Measurements from ENCODE around the gene MFSD6L.

The MFSD6L gene

DNA sequence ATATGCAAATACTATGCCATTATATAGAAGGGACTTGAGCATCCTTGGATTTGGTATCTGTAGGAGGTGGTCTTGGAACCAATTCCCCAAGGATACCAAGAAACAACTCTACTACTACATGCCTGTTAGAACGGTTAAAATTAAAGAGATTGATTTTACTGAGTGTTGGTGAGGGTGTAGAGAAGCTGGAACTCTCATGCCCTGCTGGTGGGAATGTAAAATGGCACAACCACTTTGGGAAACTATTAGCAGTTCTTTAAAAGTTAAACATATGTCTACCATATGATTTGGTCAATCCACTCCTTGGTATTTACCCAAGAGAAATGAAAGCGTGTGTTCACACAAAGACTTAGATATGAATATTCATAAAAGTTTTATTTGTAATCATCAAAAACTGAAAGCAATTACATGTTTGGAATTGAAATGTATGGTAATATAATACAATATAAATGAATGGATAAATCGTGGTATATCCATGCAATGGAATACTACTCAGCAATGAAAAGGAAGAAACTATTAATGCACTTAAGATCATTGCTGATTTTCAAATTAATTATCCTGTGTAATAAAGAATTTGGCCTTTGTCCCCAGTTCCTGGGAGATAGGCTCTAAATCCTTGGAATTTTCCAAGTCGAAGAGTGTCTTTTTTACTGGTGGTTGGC is 7.8 kb downstream of the MFSD6L start:
- no peak for DNase-seq

DNA sequence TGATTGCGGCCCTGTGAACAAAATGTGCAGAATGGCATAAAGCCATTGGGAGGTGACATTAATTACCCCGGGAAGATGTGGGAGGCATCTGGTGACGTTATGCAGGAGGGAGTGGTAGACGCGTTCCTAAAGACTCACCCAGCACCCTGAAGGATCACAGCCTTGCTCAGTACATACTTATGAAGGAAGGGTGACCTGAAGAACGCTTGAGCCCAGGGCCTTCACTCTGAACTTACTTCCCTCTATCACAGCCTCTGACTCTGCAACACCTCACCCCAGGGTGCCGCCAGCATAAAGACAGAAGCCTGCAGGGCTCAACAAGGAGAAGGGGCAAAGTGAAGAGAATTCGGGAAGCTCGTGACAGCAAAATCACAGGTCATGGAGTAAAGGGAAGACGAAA is 9.4 kb downstream of the MFSD6L start:
- DNase-seq, result no peak

DNA sequence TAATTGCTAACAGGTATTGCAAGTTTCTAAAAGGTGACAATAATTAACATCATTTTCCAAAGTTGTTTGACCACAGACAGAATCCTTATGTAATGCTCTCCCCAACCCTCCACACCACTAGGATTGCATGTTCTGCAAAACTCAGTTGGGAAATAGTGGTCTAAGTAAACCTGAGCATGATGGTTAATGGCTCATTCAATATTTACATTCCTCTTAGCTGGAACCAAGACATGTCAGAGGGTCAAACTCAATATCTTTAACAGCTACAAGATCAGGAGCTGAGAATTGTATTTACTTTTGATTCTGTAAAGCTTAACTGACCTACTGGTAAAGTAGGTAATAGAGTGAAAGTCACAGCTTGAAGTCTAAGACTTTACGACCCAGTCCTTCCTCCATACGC is 10.2 kb downstream of the MFSD6L start:
- no peak for DNase-seq

DNA sequence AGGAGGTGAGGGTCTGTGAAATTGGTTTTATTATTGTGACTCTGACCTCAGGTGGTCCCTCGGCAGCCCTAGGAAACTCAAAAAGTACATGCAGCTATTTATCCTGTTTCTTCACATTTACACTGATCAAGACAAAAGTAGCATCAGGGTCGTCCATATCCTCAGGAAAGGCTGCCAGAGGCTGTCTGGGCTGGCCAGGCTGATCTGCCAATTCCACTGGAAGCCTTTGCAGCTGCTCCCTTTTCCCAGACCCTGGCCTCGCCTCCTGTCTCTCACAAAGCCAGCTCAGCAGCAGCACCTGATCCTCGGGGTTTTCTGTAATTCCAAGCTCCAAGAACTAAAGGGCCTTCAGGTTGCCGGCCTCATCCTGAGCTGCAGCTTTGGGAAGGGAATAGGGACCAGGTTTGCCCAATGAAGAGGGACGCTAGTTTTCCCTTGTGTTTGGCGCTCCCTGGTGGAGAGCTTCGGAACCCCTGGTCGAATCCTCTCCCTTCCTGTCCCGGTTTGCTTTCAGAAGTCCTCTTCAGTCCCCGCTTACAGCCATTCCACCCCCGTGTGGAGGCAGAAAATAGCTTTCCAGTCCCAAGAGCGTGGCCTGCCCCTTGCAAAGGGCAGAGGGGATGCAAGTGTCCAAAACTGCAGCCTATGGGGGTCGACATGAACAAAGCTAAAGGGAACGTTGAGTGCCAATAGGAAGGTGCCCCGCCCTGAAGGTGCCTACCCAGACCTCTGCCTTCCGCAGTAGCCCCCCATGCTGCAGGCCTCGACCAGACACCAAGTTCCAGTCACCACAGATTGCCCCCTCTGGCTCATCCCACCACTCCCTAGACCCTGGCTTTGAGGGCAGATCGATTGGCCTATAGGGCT is 13.4 kb downstream of the MFSD6L start:
- peak; percentile 48 for DNase-seq

DNA sequence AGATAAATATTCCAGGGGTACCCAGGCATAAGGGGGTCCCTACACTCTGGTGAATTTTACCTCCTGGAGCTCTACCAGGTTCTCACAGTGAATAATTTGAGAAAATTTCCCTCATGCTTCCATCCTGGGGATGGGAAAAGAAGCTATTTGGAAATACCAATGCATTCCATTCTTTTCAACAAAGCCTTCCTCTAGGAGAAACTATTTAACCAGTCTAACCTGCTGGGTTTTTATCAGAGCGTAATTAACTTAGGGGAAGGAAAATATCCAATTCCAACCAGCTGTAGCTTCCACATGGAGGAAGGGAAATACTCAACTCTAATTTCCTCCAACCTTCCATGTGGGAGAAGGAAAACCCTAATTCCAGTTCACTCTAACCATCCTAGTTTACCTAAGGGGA is 17.0 kb downstream of the MFSD6L start:
- DNase-seq, result no peak

DNA sequence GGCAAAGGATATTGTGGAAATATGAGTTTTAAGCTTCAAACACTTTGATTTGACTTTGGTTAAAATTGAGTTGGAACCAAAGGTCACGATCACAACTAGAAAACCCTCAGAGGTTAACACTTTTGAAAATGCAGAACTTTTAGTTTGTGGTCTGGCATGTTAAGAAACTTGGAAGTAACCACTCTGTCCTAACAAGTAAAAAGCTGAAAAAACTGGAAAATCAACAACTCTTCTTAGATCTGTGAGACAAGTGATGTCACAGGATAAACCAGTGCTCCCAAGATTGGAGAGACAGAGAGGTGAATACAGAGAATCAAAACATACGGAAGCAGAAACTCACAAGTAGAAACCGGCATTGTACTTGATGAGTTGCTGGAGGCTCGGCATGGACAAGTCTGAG is 17.4 kb downstream of the MFSD6L start:
- no peak for DNase-seq

DNA sequence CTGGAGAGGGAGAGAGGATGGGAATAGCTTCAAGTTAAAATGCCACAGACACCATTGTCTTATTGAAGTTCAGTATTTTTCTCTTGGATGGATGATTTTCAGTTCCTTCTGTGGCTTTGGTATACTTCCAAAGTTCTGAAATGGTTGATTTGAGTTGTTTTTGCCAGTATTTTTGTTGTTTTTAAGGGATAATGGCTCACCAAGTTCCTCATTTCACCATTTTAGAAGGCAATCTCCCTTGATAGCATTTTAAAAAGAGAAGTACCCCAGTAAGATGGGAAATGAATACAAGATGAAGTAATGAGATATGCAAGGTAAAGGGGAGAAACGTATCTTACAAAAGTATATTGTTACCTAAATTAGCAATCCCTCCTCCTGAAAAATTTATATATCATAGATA is 22.3 kb downstream of the MFSD6L start:
- no peak for DNase-seq

DNA sequence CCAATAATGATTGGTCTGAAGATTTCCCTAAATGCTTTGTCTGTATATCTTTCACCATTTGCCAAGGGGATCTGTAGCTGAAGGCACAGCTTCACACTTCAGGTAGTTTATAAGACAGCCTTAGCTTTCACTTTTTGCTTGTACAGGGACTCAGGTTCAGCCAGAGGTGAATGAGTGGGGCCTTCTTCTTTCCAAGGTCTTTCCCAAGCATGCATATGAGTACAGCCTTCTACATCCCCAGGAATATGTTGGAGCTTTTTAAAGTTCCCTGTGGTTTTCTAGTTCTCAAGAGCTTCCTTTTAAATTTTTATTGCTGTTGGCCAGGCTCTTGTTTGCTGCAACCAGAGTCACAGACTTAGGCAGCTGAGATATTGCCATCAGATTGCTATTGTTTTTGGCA is 22.9 kb downstream of the MFSD6L start:
- no peak for DNase-seq

DNA sequence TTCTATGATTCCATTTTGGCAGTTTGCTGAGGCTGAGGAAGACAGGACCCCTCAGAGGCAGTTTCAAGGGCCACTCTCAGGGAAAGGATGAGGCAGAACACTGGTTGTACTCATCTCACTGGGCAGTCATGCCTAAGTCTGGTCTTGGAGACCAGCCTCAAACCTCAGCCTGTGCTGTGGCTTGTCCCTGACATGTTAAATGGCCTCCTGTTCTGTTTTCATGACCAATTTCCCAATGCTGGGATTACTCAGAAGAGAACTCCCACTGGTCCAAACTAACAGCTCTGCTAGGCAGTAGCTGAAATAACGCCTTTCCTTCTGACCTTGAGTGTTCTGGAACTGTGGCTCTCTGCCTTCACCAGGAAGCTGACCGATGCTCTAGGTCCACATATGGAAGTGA is 32.4 kb downstream of the MFSD6L start:
- DNase-seq, result no peak

DNA sequence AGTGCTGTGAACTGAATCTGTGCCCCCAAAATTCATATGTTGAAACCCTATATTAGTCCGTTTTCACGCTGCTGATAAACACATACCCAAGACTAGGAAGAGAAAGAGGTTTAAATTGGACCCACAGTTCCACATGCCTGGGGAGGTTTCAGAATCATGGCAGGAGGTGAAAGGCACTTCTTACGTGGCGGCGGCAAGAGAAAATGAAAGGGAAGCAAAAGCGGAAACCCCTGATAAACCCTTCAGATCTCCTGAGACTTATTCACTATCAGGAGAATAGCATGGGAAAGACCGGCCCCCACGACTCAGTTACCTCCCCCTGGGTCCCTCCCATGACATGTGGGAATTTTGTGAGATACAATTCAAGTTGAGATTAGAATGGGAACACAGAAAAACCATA is 37.2 kb downstream of the MFSD6L start:
- DNase-seq, result no peak

DNA sequence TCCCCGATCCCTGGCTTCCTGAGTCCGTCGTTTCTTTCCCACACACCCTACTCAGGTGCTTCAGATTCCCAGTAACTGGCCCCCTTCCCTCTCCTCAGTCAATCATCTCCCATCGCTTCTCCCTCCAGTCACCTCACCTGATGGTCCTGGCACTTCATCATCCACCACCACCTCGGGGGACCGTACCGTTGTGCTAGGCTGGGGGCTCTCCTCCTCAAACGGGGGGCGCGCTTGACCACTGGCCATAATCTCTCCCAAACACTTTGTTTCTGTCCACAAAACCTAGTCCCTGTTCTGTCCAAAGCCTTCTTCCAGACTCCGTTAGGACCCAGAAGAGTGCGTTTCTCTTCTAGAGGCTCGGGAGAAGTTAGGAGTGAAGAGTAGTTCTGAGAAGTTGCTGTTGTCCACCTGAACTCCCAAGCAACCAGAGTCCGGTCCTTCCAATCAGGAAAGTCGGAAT is 41.0 kb downstream of the MFSD6L start, which contains the start of gene SPDYE4:
SPDYE4 (minus strand) TSS at position 410 of the 460 bp plus-strand sequence; CDS start at position 246, 164 bp downstream.
- no peak for DNase-seq

DNA sequence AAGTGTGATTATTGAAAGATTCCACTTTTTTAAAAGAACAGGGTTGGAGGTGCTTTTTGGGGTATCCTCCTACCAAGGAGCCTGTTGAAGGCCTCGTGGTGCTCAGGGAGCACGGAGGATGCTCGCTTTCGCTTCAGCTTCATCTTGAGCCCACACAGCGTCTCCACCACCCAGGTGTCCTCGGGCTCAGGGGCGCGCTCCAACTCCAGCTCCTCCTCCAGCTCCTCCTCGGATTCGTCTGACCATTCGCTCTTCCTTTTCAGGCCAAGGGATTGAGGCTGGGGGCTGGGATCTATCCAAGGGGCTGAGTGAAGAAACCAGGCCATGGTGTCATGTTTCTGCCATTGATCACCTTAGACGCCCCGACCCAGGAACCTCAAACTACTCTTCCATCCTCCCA is 42.0 kb downstream of the MFSD6L start:
- DNase-seq, result no peak

DNA sequence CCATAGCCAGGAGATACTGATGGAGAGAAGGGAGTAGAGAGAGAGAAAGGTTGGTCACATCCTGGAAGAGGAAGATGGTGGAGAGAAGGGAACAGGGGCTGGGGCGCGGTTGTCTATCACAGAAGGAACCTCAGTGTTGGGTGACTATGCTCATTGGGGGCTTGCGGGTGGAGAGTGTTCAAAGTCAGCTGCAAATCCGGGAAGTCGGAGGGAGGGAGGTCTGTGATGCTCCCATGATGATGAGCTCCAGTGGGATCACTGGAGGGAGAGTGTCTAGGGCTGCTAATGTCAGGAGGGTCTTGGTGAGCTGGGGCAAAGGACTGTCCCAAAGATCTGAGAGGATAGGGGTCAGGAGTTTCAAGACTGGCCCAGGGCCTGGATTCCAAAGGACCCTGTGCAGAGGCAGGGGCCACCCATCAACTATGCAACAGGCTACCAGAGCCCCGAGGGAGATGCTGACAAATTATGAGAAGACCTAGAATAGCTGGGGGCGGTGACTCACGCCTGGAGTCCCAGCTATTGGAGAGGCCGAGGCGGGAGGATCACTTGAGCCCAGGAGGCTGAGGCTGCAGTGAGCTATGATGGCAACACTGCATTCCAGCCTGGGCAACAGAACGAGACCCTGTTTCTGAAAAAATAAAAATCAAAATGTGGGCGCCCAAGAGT is 43.4 kb downstream of the MFSD6L start:
- DNase-seq, result no peak

DNA sequence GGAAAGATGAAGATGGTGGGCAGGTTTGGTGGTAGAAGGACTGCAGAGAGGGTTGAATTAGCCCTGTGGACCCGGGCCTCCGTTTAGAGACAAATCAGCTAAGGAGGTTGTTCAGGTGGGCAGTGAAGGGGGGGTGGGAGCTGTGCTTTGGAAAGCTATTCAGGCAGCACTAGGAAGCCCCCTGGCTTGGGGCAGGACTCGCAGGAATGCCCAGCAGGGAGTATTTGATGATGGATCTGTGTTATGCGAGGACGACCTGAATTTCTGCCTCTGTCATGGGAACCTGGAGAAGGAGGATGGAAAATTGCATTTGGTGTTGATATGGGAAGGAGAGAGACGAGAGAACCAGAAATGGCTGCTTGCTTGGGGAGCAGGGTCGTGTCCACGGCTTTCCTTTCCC is 44.3 kb downstream of the MFSD6L start:
- DNase-seq, result no peak

DNA sequence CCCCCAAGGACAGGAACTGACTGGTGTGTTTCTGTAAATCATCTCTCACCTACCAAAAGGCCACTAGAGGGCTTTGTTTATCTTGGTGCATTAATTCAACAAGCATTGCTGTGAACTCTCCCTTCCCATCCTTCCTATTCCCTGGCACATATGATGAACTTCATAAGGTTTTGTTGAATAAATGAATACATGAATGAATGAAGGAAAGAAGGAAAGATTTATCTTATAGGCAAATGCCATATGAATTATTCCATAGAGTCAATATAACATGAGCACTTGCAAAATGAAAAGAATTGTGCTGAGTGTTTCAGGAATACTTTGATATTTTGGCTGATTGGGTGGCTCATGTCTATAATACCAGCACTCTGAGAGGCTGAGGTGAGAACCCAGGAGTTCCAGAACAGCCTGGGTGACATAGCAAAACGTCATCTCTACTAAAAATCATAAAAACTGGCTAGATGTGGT is 45.2 kb downstream of the MFSD6L start:
- no peak for DNase-seq

DNA sequence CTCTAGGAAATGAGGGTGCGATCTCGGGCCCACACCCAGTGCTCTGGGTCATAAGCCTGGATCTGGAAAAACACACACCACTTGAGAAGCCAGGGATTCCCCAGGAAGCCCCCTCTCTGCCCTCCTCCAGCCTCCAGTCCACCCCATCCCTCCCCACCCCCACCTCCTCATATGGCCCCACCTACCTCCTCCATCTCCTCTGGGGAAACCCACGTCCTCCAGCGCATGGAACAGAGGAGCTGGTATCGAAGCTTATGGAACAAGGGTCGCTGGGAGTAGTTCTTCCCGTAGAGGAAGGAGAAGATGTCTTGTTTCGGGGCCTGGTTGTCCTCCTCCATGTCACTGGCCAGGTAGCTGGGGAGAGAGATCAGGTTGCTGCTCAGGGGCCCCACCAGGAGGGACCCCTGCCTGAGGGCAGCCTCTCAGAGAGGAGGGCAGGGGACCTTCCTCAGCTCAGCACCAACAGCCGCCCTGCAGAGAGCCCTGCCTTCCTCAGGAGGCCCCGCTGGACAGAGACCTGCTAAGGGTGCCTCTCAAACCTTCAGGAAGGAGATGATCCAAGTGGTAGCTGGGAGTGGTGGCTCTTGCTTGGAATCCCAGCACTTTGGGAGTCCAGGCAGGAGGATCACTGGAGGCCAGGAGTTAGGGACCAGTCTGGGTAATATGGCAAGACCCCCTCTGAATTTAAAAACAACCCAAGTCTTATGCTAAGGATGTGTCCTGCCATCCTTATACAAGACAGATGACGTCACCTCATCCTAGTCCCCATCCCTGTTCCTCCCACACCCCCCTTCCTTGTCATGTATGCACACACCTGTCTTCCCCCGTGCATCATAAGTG is 45.8 kb downstream of the MFSD6L start:
- no peak for DNase-seq

DNA sequence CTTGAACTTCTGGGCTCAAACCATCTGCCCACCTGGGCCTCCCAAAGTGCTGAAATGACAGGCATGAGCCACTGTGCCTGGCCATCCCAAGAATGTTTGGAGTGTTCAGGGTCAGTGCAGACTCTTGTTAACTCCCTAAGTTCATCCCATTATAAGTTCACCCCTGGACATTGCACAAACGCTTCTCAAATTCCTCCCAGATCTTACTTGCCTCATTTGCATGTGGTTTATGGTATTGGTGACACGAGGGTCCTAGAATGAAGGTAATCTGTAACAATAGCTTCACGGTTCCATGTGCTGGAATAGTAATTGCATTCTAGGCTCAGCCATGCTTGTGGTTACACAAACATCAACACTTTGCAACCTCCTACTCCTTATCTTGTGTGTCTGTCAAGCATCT is 49.5 kb downstream of the MFSD6L start:
- DNase-seq, result no peak

DNA sequence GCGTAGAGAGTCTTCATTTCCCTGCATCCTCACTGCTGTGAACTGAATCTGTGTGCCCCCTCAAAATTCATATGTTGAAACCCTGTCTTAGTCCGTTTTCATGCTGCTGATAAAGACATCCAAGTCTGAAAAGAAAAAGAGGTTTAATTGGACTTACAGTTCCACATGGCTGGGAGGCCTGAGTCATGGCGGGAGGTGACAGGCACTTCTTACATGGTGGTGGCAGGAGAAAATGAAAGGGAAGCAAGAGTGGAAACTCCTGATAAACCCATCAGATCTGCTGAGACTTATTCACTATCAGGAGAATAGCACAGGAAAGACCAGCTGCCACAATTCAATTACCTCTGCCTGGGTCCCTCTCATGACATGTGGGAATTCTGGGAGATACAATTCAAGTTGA is 51.4 kb downstream of the MFSD6L start:
- no peak for DNase-seq

Data from T-helper 9 cell (primary cell).